Mesothelial cell of epicardium (in vitro differentiated cells): Measurements from ENCODE around the gene ISM1. TPM values are rescaled to one million over a fixed set of nuclear protein-coding genes. Genes with fewer than 3 reads are reported as not detected.

Experiments
- DNase-seq, 2 experiments: peaks; one replicate each; pipeline ENCODE4 v3.0.0; 2021; ENCODE audit warnings: low spot score in 2 of 2; ENCODE audit not compliant: unreplicated experiment in 2 of 2
- H3K27ac Mint-ChIP-seq: 2 replicates; pipeline ENCODE4 v1.8.0; 2021; ENCODE audit warnings: mixed read lengths
- H3K27me3 Mint-ChIP-seq: 2 replicates; pipeline ENCODE4 v1.8.0; 2021; ENCODE audit warnings: low read depth, mixed read lengths
- H3K36me3 Mint-ChIP-seq: 2 replicates; pipeline ENCODE4 v1.8.0; 2021; ENCODE audit warnings: mixed read lengths
- H3K4me1 Mint-ChIP-seq: 2 replicates; pipeline ENCODE4 v1.8.0; 2021; ENCODE audit warnings: mixed read lengths
- H3K4me3 Mint-ChIP-seq: 2 replicates; pipeline ENCODE4 v1.8.0; 2021; ENCODE audit warnings: mild to moderate bottlenecking, moderate library complexity, mixed read lengths
- H3K9me3 Mint-ChIP-seq: 2 replicates; pipeline ENCODE4 v1.8.0; 2021; ENCODE audit warnings: mixed read lengths
- total RNA-seq: library from RNA; stranded (reverse); gene quantifications from 3 replicates; pipeline ENCODE4 v1.2.1, GENCODE V29; 2021
- TF ChIP-seq, protein P1 (sequence below): fragments of 200-600 bp; sonication (generic); IDR thresholded peaks from one replicate; pipeline ENCODE4 v1.5.0; 2021; ENCODE audit warnings: antibody characterized with exemption; ENCODE audit not compliant: unreplicated experiment

Gene ISM1
- total RNA-seq, 1 donor from 2014 or later = 5.6 TPM

- Mint-ChIP-seq H3K36me3 (no peaks in the 10 kb centered on the region), H3K4me1 (peaks cover 3% of the 10 kb centered on the region), H3K27ac (no peak overlapping the region), H3K27me3 (peaks cover 3% of the 10 kb centered on the region), H3K9me3 (no peaks in the 10 kb centered on the region), H3K4me3 (no peak overlapping the region)
- TF ChIP-seq, protein P1, sequence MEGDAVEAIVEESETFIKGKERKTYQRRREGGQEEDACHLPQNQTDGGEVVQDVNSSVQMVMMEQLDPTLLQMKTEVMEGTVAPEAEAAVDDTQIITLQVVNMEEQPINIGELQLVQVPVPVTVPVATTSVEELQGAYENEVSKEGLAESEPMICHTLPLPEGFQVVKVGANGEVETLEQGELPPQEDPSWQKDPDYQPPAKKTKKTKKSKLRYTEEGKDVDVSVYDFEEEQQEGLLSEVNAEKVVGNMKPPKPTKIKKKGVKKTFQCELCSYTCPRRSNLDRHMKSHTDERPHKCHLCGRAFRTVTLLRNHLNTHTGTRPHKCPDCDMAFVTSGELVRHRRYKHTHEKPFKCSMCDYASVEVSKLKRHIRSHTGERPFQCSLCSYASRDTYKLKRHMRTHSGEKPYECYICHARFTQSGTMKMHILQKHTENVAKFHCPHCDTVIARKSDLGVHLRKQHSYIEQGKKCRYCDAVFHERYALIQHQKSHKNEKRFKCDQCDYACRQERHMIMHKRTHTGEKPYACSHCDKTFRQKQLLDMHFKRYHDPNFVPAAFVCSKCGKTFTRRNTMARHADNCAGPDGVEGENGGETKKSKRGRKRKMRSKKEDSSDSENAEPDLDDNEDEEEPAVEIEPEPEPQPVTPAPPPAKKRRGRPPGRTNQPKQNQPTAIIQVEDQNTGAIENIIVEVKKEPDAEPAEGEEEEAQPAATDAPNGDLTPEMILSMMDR = no peak
- DNase-seq = no peak
These were observed 15.6 kb upstream of the ISM1 start for GRCh38 chr20:13205425-13205824.

- Mint-ChIP-seq H3K4me3 (no peak overlapping the region), H3K4me1 (peaks cover 3% of the 10 kb centered on the region), H3K9me3 (no peaks in the 10 kb centered on the region), H3K27me3 (peaks cover 3% of the 10 kb centered on the region), H3K36me3 (no peaks in the 10 kb centered on the region), H3K27ac (no peak overlapping the region)
- no peak for DNase-seq
- TF ChIP-seq, protein P1 = no peak
These were observed 15.1 kb upstream of the ISM1 start for GRCh38 chr20:13205848-13206434.

DNA sequence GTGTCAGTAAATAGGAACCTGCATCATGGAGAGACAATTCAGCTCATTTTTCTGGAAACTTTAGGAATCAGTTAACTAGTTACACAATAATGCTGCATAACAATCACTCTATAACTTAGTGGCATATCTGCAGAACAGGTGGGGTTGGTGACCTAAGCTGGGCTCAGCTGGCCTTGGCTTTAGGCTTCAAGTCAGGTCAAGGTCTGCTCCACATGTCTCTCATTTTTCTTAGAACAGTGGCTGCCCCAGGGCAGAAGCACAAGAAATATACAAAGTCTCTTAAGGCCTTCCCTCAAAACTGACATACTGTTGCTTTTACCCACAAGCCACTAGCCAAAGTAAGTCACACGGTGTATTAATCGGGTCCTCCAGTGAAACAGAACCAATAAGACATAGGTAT is 14.1 kb upstream of the ISM1 start:
- DNase-seq = no peak
- Mint-ChIP-seq H3K9me3 (peaks cover 2% of the 10 kb centered on the region), H3K27me3 (peaks cover 3% of the 10 kb centered on the region)

DNA sequence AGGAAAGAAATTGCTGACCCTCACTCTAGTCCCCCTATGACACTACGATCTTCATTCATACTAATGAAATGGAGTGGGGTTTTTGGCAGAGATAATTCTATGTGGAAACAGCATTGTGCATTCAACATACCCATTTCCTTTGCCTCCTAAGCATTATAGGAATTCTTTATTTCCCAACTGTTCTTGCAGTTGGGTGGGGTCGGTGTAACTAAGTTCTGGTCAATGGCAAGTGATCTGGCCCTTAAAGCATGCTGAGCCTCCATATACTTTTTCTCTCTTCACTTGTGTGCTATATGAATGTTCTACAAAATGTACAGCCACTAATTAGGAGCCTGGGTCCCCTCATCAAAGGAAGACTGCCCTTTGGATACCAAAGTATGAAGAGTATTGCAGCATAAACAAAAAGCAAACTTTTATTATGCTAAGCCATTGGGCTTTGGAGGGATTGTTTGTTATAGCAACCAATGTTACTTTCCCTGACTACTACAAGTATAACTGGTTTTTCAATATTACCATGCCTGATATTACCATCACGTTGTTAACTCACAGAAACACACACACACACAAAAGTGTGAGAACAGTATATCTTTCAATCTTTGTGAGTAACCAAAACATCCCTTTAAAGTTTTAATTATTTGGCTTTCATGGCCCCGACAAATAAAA is 9.0 kb upstream of the ISM1 start:
- TF ChIP-seq, protein P1 = no peak
- H3K9me3 Mint-ChIP-seq = peaks cover 4% of the 10 kb centered on the region
- DNase-seq = no peak
- H3K36me3 Mint-ChIP-seq = no peaks in the 10 kb centered on the region
- H3K4me3 Mint-ChIP-seq = no peak overlapping the region
- peaks cover 34% of the 10 kb centered on the region for H3K27me3 Mint-ChIP-seq
- peaks cover 10% of the 10 kb centered on the region for H3K4me1 Mint-ChIP-seq
- H3K27ac Mint-ChIP-seq = no peak overlapping the region

More for the DNA sequence above, 14.1 kb upstream of the ISM1 start:
- Mint-ChIP-seq H3K4me1 (peaks cover 3% of the 10 kb centered on the region), H3K4me3 (no peak overlapping the region), H3K27ac (no peak overlapping the region), H3K36me3 (no peaks in the 10 kb centered on the region)
- TF ChIP-seq, protein P1 = no peak

DNA sequence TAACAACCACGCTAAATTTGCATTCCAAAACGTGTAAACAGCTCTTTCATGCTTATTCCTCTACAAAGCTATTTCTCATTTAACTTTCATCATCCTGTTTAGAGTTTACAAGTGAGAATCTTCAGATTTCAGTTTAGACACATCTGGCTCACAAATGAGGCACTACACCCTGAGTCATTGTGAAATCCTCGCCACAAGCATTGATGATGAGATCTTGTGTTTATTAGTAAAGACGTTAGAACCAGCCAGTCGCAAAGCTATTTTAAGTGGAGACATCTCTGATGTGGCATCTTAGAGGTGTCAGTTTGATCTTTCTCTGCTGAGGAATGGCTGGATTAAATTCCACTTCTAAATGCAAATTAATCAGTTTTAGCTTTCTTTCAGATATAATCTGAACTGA is 8.3 kb upstream of the ISM1 start:
- TF ChIP-seq, protein P1 = no peak
- no peak overlapping the region for H3K4me3 Mint-ChIP-seq
- H3K27me3 Mint-ChIP-seq = peaks cover 40% of the 10 kb centered on the region
- H3K27ac Mint-ChIP-seq = no peak overlapping the region
- peaks cover 4% of the 10 kb centered on the region for H3K9me3 Mint-ChIP-seq
- peaks cover 10% of the 10 kb centered on the region for H3K4me1 Mint-ChIP-seq
- no peak for DNase-seq
- no peaks in the 10 kb centered on the region for H3K36me3 Mint-ChIP-seq
